Measurements from ENCODE around the gene METTL9. TPM values are rescaled to one million over a fixed set of nuclear protein-coding genes. Genes with fewer than 3 reads are reported as not detected.

The METTL9 gene
- total and polyA plus RNA-seq, 2 of the 4 experiments (the other 2 are of a cell fraction), result 54.8 to 95.5 TPM

- Histone ChIP-seq H3K27me3 (ENCODE audit: control insufficient read depth, insufficient read depth, low read length) (no peaks in the 10 kb centered on the region), H3K9me1 (ENCODE audit: insufficient read depth, low read length) (no peaks in the 10 kb centered on the region; the same call in 1 of the 2 replicates), H3K9ac (ENCODE audit: low read depth, low read length) (no peak overlapping the region), H2AFZ (replicated peaks; ENCODE audit: low read length, poor library complexity) (no peak overlapping the region), H4K5ac (ENCODE audit: low read depth, low read length) (no peak overlapping the region), H3K4me1 (ENCODE audit: control insufficient read depth, insufficient read depth, low read length) (peaks cover 2% of the 10 kb centered on the region; the same call in 1 of the 2 replicates), H3K14ac (replicated peaks; ENCODE audit: low read depth, low read length) (no peak overlapping the region), H2BK120ac (ENCODE audit: low read depth, low read length) (no peak overlapping the region), H3K9me3 (ENCODE audit: control insufficient read depth, insufficient read depth, low read length) (no peaks in the 10 kb centered on the region), H3K4me2 (ENCODE audit: low read depth, low read length) (no peak overlapping the region), H2AK5ac (ENCODE audit: low read depth, low read length) (no peak overlapping the region), H4K91ac (ENCODE audit: insufficient read depth, low read depth, low read length) (no peak overlapping the region), H3K79me1 (ENCODE audit: low read depth in 1 of 2, low read length in 2 of 2) (peaks cover 30 to 49% of the 10 kb centered on the region in 2 experiments), H2BK15ac (ENCODE audit: low read depth, low read length) (no peak overlapping the region), H4K8ac (ENCODE audit: low read depth in 2 of 2, low read length in 2 of 2) (no peak overlapping the region), H3K56ac (ENCODE audit: extremely low read depth, insufficient read depth, low read length) (no peak overlapping the region), H3K4me3 (ENCODE audit: insufficient read depth, low read depth, low read length) (no peak overlapping the region), H2AK9ac (replicated peaks; ENCODE audit: low read depth, low read length, poor library complexity) (no peak overlapping the region), H3K23ac (ENCODE audit: low read depth, low read length) (no peak overlapping the region), H3K36me3 (ENCODE audit: control insufficient read depth, insufficient read depth, low read length) (peaks cover 7% of the 10 kb centered on the region), H4K20me1 (ENCODE audit: insufficient read depth, low read length) (peaks cover 9% of the 10 kb centered on the region; the same call in 1 of the 2 replicates), H3K4ac (ENCODE audit: low read depth, low read length) (no peak overlapping the region), H2BK20ac (ENCODE audit: low read depth, low read length) (no peak overlapping the region), H2BK5ac (ENCODE audit: low read depth, low read length, poor library complexity, severe bottlenecking) (no peak overlapping the region), H3K18ac (ENCODE audit: low read depth, low read length) (no peak overlapping the region), H3K27ac (ENCODE audit: insufficient read depth, low read length) (no peak overlapping the region)
- ChIA-PET CTCF (interaction anchor here (0.7 kb wide), 1 partner anchor 21 kb away, joined by 4 read pairs; no protein-coding TSS in a partner anchor), POLR2A (ENCODE audit: unreplicated experiment) (no interaction called here)
- ATAC-seq (ENCODE audit: low read depth) (no peak), DNase-seq (no peak)
- TF ChIP-seq RCOR1 (IDR thresholded peaks at IDR 0.05; ENCODE audit: insufficient replicate concordance, low read length), result no peak
- no peak for TF ChIP-seq CHD1 (IDR thresholded peaks at IDR 0.05; ENCODE audit: low read depth, low read length)
- TF ChIP-seq SMC3 (IDR thresholded peaks at IDR 0.05; ENCODE audit: low read depth, low read length), result no peak
- TF ChIP-seq MAFK (IDR thresholded peaks at IDR 0.05; ENCODE audit: low read depth, low read length), result no peak
- no peak for TF ChIP-seq MXI1 (IDR thresholded peaks at IDR 0.05; ENCODE audit: borderline replicate concordance, low read depth, low read length)
- intact Hi-C loops (cut with micrococcal nuclease) (no loop called here), dilution Hi-C loops (cut with HindIII; ENCODE audit: low sequenced_read_pairs, unreplicated experiment) (no loop called here), in situ Hi-C loops (cut with MboI; ENCODE audit: low sequenced_read_pairs) (loop anchor here (10.0 kb wide), 1 partner anchor 56 kb away; the partner anchor contains the start of gene METTL9)
- WGBS, 2 experiments (ENCODE audit: extremely low coverage in 2 of 2, insufficient read length in 1 of 2), result no CpG with 5 or more reads among the region's 1 CpG
- BruUV-seq (replicated peaks), result no TSS peak
These were observed 51.1 kb downstream of the METTL9 start for GRCh38 chr16:21650521-21650920.
